Hematopoietic multipotent progenitor cell treated with erythropoietin and hydrocortisone succinate and interleukin-3 and kit ligand, for 15 days (in vitro differentiated cells): Measurements from ENCODE around the gene ZNF740.

Experiments used
- DNase-seq: peaks from one replicate; pipeline ENCODE4 v3.0.0-alpha.2; 2015; ENCODE audit warnings: low spot score

The ZNF740 gene

GRCh38 chr12:53214687-53215455, 34.3 kb downstream of the ZNF740 start:
- DNase-seq: no peak

- no peak for DNase-seq
Measured at GRCh38 chr12:53215497-53215896, 35.0 kb downstream of the ZNF740 start.

GRCh38 chr12:53217051-53217930, 36.8 kb downstream of the ZNF740 start:
- peak; percentile 34 for DNase-seq

- no peak for DNase-seq
Measured at GRCh38 chr12:53217931-53218307, 37.4 kb downstream of the ZNF740 start.

GRCh38 chr12:53218551-53219291, 38.2 kb downstream of the ZNF740 start:
- DNase-seq: no peak

- DNase-seq: no peak
Measured at GRCh38 chr12:53219292-53219955, 38.9 kb downstream of the ZNF740 start.

- peak; percentile 23 for DNase-seq
Measured at GRCh38 chr12:53219956-53220693, 39.6 kb downstream of the ZNF740 start.

GRCh38 chr12:53220694-53221202, 40.2 kb downstream of the ZNF740 start:
- DNase-seq: peak; percentile 31

- DNase-seq: peak; percentile 41
Measured at GRCh38 chr12:53221203-53222080, 40.9 kb downstream of the ZNF740 start.

- DNase-seq: no peak
Measured at GRCh38 chr12:53222170-53222721, 41.7 kb downstream of the ZNF740 start.

- no peak for DNase-seq
Measured at GRCh38 chr12:53222806-53223261, 42.3 kb downstream of the ZNF740 start.

GRCh38 chr12:53223389-53224060, 43.0 kb downstream of the ZNF740 start:
- no peak for DNase-seq

GRCh38 chr12:53224061-53224896, 43.8 kb downstream of the ZNF740 start:
- DNase-seq: no peak

- DNase-seq: no peak
Measured at GRCh38 chr12:53224897-53225634, 44.5 kb downstream of the ZNF740 start.

- no peak for DNase-seq
Measured at GRCh38 chr12:53225635-53226424, 45.3 kb downstream of the ZNF740 start.

GRCh38 chr12:53226815-53227214, 46.3 kb downstream of the ZNF740 start:
- no peak for DNase-seq
